Measurements from ENCODE around the gene PISD.
"Not testable (repeated sequence)": the region's sequence is repeated elsewhere in the genome, so short reads cannot be mapped to it uniquely, and the experiment has no call there.

The PISD gene

GRCh38 chr22:31604746-31605705 lies 57.0 kb downstream of the PISD start:
- DNase-seq, result no peak

- DNase-seq, result no peak
These were observed 57.8 kb downstream of the PISD start for GRCh38 chr22:31604137-31604705.

DNA sequence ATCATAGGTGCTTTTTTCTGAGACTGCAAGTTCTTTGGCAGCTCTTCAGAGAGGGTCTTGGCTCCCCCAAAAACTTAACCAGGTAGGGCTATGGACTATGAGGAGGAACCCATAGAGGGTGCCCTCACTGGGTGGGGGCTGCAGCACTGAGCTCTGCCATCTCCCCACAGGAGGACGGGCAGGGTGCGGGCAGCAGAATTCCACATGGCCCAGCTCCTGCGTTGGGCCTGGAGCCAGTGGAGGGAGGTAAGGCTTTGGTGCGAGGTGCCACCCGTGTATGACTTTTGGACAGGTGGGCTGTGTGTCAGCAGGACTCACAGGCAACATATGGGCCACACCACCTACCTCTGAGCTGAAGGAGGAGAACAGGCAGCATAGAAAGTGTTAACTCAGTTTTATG lies 58.4 kb downstream of the PISD start:
- DNase-seq, result no peak

- DNase-seq, result no peak
These were observed 58.9 kb downstream of the PISD start for GRCh38 chr22:31603081-31603525.

DNA sequence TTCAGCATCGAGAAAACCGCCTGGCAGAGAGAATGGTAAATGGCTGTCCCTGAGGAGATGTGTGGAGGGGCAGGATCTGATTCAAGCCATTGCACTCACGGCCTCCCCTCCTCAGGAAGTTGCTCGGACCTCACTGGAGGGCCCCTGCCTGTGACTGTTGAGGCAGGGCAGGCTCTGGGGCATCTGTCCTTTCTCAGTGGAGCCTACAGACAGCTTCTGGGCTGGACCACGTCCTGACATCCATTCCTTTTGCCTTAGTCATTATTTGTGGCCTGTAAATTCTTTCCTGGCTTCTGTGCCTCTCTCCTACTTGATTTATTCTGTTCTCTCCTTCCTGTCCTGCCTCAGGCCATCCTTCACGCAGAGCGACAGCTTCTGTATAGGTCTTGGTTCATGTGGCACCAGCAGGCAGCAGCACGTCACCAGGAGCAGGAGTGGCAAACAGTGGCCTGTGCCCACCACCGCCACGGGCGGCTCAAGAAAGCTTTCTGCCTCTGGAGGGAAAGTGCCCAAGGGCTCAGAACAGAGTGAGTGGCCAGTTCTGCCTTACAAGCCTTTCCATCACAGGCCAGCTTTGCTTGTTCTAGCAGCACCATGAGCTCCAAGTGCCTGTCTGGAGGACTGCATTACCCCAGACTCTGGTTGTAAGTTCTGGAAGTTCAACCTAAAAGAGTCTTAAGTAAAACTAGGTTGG lies 59.6 kb downstream of the PISD start:
- DNase-seq, result no peak

DNA sequence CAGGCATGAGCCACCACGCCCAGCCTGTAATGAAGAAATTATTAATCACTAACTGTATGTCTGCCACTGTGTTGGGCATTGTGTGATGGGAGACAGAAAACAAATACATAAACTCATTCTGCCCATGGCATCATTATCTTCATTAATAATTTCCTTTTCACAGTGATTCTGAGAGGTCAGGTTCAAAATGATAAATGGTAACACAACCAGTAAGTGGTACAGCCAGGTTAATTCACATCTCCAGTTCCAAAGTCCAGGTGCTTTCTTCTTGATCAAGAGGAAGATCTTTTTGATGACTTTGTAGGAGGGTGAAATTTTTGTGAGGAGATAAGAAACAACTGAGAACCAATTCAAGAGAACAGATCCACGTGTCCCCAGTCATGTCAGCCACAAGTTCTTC lies 66.7 kb downstream of the PISD start:
- DNase-seq, result no peak

- DNase-seq, result not testable (repeated sequence)
These were observed 71.9 kb downstream of the PISD start for GRCh38 chr22:31590161-31590560.

DNA sequence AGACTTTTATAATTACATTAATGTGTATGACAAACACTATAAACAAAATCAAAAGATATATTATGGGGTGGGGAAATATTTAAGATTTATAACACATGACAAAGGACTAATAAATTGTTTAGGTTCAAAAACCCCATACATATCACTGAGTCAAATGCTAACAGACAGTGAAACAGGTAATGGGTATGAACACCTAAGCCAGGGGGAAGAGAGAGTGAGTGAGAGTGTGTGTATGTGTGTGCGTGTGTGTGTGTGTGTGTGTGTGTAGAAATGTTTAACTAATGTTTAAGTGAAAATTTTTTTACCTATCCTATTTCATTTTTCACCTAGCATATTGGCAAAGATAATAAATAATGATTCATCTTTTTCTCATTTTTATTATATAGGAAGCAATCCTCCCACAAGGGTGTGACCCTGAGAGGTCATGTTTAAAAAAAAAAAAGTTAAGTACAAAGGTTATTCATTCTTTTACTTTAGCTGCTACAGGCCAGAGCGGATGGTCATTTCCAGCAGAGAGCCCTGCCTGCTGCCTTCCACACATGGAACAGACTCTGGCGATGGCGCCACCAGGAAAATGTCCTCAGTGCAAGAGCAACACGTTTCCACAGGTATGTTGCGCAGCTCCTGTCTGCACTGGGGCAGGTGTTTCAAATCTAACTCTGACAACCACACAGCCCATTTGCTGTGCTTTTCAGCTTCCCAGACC lies 72.9 kb downstream of the PISD start:
- DNase-seq, result no peak

GRCh38 chr22:31586137-31586920 lies 75.7 kb downstream of the PISD start:
- DNase-seq, result no peak

GRCh38 chr22:31585161-31585859 lies 76.7 kb downstream of the PISD start:
- peak; percentile 8 for DNase-seq

DNA sequence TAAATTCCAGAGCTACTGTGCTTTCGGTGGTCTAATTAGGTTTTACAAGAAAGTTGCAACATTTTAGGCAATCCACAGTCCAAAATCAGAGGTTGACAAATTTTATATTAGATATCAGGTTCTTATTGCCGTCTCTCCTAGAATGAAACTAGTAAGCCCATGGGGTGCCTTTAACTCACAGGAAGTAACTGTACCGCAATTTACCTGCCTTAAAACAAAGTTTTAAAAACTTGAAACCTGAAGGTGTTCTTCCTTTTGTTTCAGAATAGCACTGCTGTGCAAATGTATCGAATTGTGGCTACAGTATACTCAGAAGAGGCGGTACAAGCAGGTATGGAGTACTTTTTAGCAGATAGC lies 77.2 kb downstream of the PISD start:
- DNase-seq, result no peak

- no peak for DNase-seq
These were observed 78.0 kb downstream of the PISD start for GRCh38 chr22:31583861-31584485.

- no peak for DNase-seq
These were observed 82.2 kb downstream of the PISD start for GRCh38 chr22:31579835-31580242.

DNA sequence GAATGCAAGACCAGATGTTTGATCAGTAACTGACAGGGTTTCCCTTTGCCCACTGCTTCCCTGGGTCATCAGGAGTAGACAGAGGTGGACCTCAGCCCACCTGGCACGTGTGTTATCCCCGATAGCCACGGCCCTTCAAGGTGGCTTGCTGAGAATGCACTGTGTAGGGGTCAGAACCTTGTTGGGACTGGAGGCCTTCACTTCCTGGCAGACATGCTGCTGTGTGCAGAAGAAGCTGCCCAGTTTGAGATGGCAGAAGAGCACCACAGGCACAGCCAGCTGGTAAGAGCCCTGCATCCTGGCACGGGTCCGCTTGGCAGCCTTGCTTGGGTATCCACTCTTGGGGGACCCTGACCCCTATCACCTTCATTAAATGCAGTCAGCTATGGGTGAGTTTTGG lies 83.8 kb downstream of the PISD start:
- no peak for DNase-seq

DNA sequence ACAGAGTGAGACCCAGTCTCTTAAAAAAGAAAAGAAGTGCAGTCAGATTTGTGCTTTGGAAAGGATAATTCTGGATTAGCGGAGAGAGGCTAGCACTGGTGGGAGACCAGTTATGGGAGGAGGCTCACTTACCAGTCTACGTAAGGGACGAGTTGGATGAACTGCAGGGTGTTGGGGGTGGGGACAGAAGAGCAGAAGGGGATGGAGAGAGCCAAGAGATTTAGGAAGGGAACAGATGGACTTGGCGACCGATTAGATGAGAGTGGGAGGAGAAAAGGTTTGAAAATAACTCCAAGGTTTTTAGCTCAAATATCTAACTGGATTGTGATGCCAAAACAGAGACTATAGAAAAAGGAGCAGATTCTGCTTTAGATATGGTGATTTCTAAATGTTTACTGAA lies 84.3 kb downstream of the PISD start:
- DNase-seq, result no peak

DNA sequence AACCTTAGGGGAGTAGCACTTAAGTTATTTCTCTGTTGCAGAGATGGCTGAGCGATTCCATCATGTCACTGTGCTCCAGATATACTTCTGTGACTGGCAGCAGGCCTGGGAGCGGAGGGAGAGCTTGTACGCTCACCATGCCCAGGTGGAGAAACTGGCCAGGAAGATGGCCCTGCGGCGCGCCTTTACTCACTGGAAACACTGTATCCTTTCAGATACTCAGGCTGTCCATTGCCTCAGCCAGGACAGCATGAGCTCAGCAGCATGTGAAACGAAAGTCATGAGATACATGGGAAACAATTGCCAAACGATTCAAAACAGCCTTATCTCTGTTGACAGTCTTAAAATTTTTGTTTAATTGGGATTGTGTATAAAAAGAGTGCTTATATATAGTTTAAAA lies 86.8 kb downstream of the PISD start:
- no peak for DNase-seq

GRCh38 chr22:31574055-31574670 lies 87.9 kb downstream of the PISD start:
- no peak for DNase-seq

DNA sequence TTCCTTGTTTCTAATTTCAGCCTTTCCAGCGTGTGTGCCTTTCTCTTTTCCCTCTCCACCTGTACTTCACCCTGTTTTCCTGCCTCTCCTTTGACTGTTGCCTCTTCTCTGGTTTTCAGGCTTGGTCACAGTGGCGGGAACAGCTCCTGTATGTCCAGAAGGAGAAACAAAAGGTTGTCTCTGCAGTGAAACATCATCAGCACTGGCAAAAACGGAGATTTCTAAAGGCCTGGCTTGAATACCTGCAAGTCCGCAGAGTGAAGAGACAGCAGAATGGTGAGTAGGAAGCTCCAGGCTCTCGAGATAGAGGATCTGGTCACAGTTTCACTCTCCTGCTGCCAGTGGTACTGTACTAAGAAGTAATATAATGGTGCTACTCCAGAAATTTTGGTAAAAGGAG lies 89.1 kb downstream of the PISD start:
- no peak for DNase-seq

- no peak for DNase-seq
These were observed 92.9 kb downstream of the PISD start for GRCh38 chr22:31569126-31569525.
